HK-2 (cell line): Measurements from ENCODE around the gene IL7R.

ENCODE experiments used
- DNase-seq: peaks from one replicate; pipeline ENCODE4 v3.0.0-alpha.2; 2018; ENCODE audit not compliant: unreplicated experiment

Gene IL7R

GRCh38 chr5:35904443-35905132 is 47.9 kb downstream of the IL7R start:
- DNase-seq, result no peak

- no peak for DNase-seq
Measured at GRCh38 chr5:35908228-35908627, 51.5 kb downstream of the IL7R start.

GRCh38 chr5:35908814-35909213 is 52.1 kb downstream of the IL7R start:
- no peak for DNase-seq

- no peak for DNase-seq
Measured at GRCh38 chr5:35919191-35919590, 62.5 kb downstream of the IL7R start.

- DNase-seq, result no peak
Measured at GRCh38 chr5:35920890-35921289, 64.2 kb downstream of the IL7R start.

- DNase-seq, result no peak
Measured at GRCh38 chr5:35921930-35922329, 65.2 kb downstream of the IL7R start.

GRCh38 chr5:35922468-35922867 is 65.8 kb downstream of the IL7R start:
- no peak for DNase-seq

GRCh38 chr5:35924122-35924949 is 67.6 kb downstream of the IL7R start:
- no peak for DNase-seq

- peak; percentile 55 for DNase-seq
Measured at GRCh38 chr5:35924950-35925722, 68.4 kb downstream of the IL7R start.

GRCh38 chr5:35926389-35927051 is 69.8 kb downstream of the IL7R start:
- peak; percentile 33 for DNase-seq
